Activated CD4-positive, alpha-beta memory T cell treated with anti-CD3 and anti-CD28 coated beads for 36 hours (primary cell): ENCODE results near the gene XIAP. TPM values are rescaled to one million over a fixed set of nuclear protein-coding genes. Genes with fewer than 3 reads are reported as not detected.
"Not testable (repeated sequence)": the region's sequence is repeated elsewhere in the genome, so short reads cannot be mapped to it uniquely, and the experiment has no call there.

ENCODE experiments used
- CTCF ChIA-PET: fragments of 350-600 bp; sonication (Branson Sonifier 250); formaldehyde crosslinking; loops from one replicate; lab custom pipeline; 2021; ENCODE audit warnings: antibody characterized with exemption, inconsistent platforms; lab: Charles Lee
- POLR2A ChIA-PET: fragments of 350-600 bp; sonication (Branson Sonifier 250); formaldehyde crosslinking; loops from one replicate; lab custom pipeline; 2021; ENCODE audit warnings: antibody characterized with exemption; lab: Charles Lee
- DNase-seq: peaks from one replicate; pipeline ENCODE4 v3.0.0-alpha.2; 2020
- H3K27ac Mint-ChIP-seq: one replicate; pipeline ENCODE4 v1.8.0; 2021; ENCODE audit warnings: mixed read lengths
- H3K27me3 Mint-ChIP-seq: one replicate; pipeline ENCODE4 v1.8.0; 2021; ENCODE audit warnings: mixed read lengths
- H3K36me3 Mint-ChIP-seq: one replicate; pipeline ENCODE4 v1.8.0; 2021; ENCODE audit warnings: mixed read lengths
- H3K4me1 Mint-ChIP-seq: one replicate; pipeline ENCODE4 v1.8.0; 2021; ENCODE audit warnings: low read depth, mixed read lengths
- H3K4me3 Mint-ChIP-seq: one replicate; pipeline ENCODE4 v1.8.0; 2021; ENCODE audit warnings: mild to moderate bottlenecking, mixed read lengths
- H3K9me3 Mint-ChIP-seq: one replicate; pipeline ENCODE4 v1.8.0; 2021; ENCODE audit warnings: mixed read lengths
- intact Hi-C: fragments of 100-400 bp; cut with micrococcal nuclease; formaldehyde crosslinking; loops from one replicate; pipeline ENCODE4 v1.15.1; 2023
- total RNA-seq, 2 experiments: library from RNA; stranded (reverse); gene quantifications; one replicate each; pipeline ENCODE4 v1.2.3, GENCODE V29; 2021

XIAP gene
- total RNA-seq, 2 experiments from 2014 or later, result 33.9 to 36.1 TPM

- CTCF ChIA-PET, result no interaction called here
- Mint-ChIP-seq H3K4me1 (peaks cover 22% of the 10 kb centered on the region), H3K27ac (no peak overlapping the region), H3K36me3 (no peaks in the 10 kb centered on the region), H3K9me3 (no peaks in the 10 kb centered on the region), H3K4me3 (no peak overlapping the region), H3K27me3 (no peaks in the 10 kb centered on the region)
- intact Hi-C loops, result loop anchor here (5.0 to 10.0 kb wide), 3 partner anchors 85 to 470 kb away; partner anchors contain the start of genes SH2D1A and STAG2
- POLR2A ChIA-PET, result interaction anchor here (0.6 kb wide), 1 partner anchor 392 kb away, joined by 3 read pairs; no protein-coding TSS in a partner anchor
- DNase-seq, result no peak
These were observed 17.0 kb downstream of the XIAP start for GRCh38 chrX:123876844-123877243.

DNA sequence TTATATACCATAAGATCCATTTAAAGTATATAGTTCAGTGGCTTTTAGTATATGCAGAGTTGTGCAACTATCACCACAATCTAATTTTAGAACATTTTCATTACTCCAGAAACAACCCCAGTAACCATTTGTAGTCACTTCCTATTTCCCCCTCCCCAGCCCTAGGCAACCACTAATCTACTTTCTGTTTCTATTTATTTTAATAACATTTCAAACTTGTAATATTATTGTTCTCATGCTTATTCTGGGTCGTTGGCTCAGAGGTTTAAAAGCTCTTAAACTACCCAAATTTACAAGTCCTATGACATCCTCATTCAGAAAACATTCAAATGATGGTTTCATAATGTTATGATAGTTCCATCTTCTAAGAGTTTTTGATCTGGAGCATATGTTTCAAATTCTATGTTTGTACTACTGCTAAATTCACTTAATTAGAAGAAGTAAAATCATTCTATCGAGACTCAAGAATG lies 18.4 kb downstream of the XIAP start:
- H3K4me1 Mint-ChIP-seq, result peaks cover 22% of the 10 kb centered on the region
- CTCF ChIA-PET, result interaction anchor here (1.6 kb wide), 1 partner anchor 45 kb away, joined by 5 read pairs; no protein-coding TSS in a partner anchor
- no peaks in the 10 kb centered on the region for H3K9me3 Mint-ChIP-seq
- no peak for DNase-seq
- peak overlapping the region; percentile 58 for H3K27ac Mint-ChIP-seq
- H3K36me3 Mint-ChIP-seq, result no peaks in the 10 kb centered on the region
- no peaks in the 10 kb centered on the region for H3K27me3 Mint-ChIP-seq
- H3K4me3 Mint-ChIP-seq, result no peak overlapping the region
- intact Hi-C loops, result loop anchor here (1.0 to 10.0 kb wide), 5 partner anchors 17 to 469 kb away; partner anchors contain the start of genes SH2D1A, STAG2 and XIAP
- POLR2A ChIA-PET, result no interaction called here

DNA sequence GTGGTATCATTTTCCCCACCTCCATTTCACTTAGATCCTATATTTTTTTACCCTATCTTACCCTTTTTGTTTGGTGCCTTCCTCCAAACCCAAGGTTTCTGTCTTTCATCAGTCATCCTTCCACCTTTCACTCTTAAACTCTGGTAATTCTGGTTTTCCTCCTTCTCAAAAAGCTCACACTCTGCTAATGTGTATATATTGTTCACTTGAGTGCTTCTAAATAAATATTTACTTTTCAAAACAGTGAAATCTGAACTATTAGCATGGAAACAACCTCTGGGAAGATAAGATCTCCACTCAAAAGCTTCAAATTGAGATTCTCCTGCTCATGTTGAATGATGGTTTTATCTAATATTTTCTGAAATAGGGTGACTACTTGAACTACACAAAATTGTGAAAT lies 21.5 kb downstream of the XIAP start:
- Mint-ChIP-seq H3K27ac (no peak overlapping the region), H3K36me3 (peaks cover 2% of the 10 kb centered on the region), H3K27me3 (no peaks in the 10 kb centered on the region), H3K9me3 (no peaks in the 10 kb centered on the region), H3K4me3 (no peak overlapping the region), H3K4me1 (peaks cover 22% of the 10 kb centered on the region)
- no peak for DNase-seq
- intact Hi-C loops, result no loop called here
- ChIA-PET POLR2A (no interaction called here), CTCF (interaction anchor here (0.5 to 1.4 kb wide), 3 partner anchors 12 to 483 kb away, joined by 3 to 4 read pairs (median 3); no protein-coding TSS in a partner anchor)

GRCh38 chrX:123882391-123882790 lies 22.5 kb downstream of the XIAP start:
- ChIA-PET POLR2A (no interaction called here), CTCF (interaction anchor here (0.6 kb wide), 1 partner anchor 46 kb away, joined by 3 read pairs; no protein-coding TSS in a partner anchor)
- no peaks in the 10 kb centered on the region for H3K27me3 Mint-ChIP-seq
- intact Hi-C loops, result no loop called here
- no peak for DNase-seq
- no peaks in the 10 kb centered on the region for H3K9me3 Mint-ChIP-seq
- H3K27ac Mint-ChIP-seq, result no peak overlapping the region
- H3K4me1 Mint-ChIP-seq, result peaks cover 20% of the 10 kb centered on the region
- H3K4me3 Mint-ChIP-seq, result no peak overlapping the region
- H3K36me3 Mint-ChIP-seq, result peaks cover 2% of the 10 kb centered on the region

DNA sequence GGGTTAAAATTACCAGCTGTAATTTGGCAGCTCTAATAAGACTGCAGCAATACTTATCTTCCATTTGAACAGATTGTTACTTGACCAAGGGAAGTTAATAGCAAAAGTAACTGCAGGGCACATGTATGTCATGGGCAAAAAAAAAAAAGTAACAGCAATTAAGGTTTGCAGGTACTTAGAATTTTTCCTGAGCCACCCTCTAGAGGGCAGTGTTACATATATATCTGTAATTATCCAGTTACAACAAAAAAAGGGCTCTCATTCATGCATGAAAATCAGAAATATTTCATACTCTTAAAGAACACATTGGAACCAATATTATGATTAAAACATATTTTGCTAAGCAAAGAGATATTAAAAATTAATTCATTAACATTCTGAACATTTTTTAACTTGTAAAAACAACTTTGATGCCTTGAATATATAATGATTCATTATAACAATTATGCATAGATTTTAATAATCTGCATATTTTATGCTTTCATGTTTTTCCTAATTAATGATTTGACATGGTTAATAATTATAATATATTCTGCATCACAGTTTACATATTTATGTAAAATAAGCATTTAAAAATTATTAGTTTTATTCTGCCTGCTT lies 25.1 kb downstream of the XIAP start:
- intact Hi-C loops, result loop anchor here (2.0 kb wide), 1 partner anchor 52 kb away; no protein-coding TSS in a partner anchor
- Mint-ChIP-seq H3K36me3 (peaks cover 7% of the 10 kb centered on the region), H3K4me3 (no peak overlapping the region), H3K4me1 (peaks cover 8% of the 10 kb centered on the region), H3K27ac (no peak overlapping the region), H3K27me3 (no peaks in the 10 kb centered on the region), H3K9me3 (no peaks in the 10 kb centered on the region)
- ChIA-PET CTCF (interaction anchor here (0.8 to 4.4 kb wide), 3 partner anchors 40 to 52 kb away, joined by 3 to 29 read pairs (median 4); no protein-coding TSS in a partner anchor), POLR2A (no interaction called here)
- DNase-seq, result no peak

DNA sequence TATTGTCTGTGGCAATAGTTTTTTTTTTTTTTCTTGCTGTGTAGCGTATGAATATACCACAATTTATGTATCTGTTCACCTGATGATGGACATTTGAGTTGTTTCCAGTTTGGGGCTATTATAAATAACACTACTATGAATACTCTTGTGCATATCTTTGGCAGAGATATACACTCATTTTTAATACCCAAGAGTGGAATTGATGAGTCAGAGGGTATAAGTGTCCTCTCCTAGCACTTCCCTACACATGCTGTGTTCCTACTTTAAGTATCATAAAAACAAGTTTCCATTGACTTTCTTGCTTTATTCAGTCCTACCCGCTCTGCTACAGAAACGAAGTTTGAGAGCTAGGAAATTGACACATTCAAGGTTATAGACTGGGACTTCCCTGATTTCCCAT lies 39.8 kb downstream of the XIAP start:
- Mint-ChIP-seq H3K4me1 (peaks cover 4% of the 10 kb centered on the region), H3K9me3 (no peaks in the 10 kb centered on the region), H3K27ac (no peak overlapping the region), H3K27me3 (no peaks in the 10 kb centered on the region), H3K36me3 (peaks cover 14% of the 10 kb centered on the region), H3K4me3 (no peak overlapping the region)
- DNase-seq, result no peak
- ChIA-PET CTCF (interaction anchor here (0.8 kb wide), 1 partner anchor 67 kb away, joined by 4 read pairs; no protein-coding TSS in a partner anchor), POLR2A (no interaction called here)
- intact Hi-C loops, result no loop called here

DNA sequence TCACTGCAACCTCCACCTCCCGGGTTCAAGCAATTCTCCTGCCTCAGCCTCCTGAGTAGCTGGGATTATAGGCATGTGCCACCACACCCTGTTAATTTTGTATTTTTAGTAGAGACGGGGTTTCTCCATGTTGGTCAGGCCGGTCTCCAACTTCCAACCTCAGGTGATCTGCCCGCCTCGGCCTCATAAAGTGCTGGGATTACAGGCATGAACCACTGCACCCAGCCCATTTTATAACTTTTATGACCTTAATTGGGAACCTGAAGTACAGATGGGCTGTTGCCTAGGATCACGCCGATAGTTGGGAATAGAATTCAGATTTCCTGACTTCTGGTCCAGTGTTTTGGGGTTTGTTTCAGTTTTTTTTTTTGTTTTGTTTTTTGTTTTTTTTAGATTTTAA lies 43.4 kb downstream of the XIAP start:
- POLR2A ChIA-PET, H3K4me1 Mint-ChIP-seq, H3K27me3 Mint-ChIP-seq, H3K4me3 Mint-ChIP-seq, H3K9me3 Mint-ChIP-seq, H3K27ac Mint-ChIP-seq, DNase-seq, intact Hi-C loops, CTCF ChIA-PET: not testable (repeated sequence)
- peaks cover 12% of the 10 kb centered on the region for H3K36me3 Mint-ChIP-seq

DNA sequence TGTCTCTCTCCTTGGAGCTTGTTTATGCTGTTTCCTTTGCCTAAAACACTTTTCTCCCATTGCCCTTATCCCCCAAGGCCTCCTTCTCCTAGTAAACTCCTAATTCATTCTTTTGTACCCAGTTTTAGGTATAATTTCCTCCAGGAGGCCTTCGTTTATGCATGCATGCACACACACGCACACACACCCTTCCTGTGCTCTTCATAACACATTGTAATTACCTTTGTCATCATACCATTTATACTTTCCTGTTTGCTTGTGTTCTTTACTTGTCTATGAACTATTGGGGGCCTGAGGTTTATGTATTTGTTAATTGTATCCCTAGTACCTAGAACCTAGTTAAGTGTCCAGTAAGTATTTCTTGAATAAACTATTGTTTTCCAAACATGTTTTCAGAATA lies 45.5 kb downstream of the XIAP start:
- DNase-seq, result no peak
- CTCF ChIA-PET, result no interaction called here
- Mint-ChIP-seq H3K36me3 (peaks cover 15% of the 10 kb centered on the region), H3K27ac (no peak overlapping the region), H3K4me3 (no peak overlapping the region), H3K4me1 (peaks cover 5% of the 10 kb centered on the region), H3K27me3 (no peaks in the 10 kb centered on the region), H3K9me3 (no peaks in the 10 kb centered on the region)
- intact Hi-C loops, result no loop called here
- POLR2A ChIA-PET, result no interaction called here

DNA sequence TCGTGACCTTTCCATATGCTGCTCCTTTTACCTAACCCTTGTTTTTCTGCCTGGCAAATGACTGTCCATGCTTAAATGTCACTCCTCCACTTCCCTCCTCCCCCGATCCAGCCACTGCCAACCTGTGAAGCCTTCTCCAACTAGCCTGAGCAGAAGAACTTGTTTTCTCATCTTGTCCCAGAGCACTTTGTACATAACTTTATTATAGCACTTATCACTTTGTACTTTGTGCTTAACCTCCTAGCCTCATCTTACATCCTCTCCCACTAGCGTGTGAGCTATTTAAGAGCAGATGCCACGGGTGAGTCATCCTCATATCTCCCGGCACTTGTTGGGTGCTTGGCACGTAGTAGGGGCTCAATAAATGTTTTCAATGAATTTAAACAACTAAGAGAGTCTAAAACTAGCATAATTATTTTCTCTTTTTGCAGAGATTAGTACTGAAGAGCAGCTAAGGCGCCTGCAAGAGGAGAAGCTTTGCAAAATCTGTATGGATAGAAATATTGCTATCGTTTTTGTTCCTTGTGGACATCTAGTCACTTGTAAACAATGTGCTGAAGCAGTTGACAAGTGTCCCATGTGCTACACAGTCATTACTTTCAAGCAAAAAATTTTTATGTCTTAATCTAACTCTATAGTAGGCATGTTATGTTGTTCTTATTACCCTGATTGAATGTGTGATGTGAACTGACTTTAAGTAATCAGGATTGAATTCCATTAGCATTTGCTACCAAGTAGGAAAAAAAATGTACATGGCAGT lies 46.9 kb downstream of the XIAP start:
- H3K9me3 Mint-ChIP-seq, result no peaks in the 10 kb centered on the region
- ChIA-PET POLR2A (no interaction called here), CTCF (no interaction called here)
- no peak for DNase-seq
- intact Hi-C loops, result no loop called here
- H3K27me3 Mint-ChIP-seq, result no peaks in the 10 kb centered on the region
- H3K27ac Mint-ChIP-seq, result no peak overlapping the region
- H3K36me3 Mint-ChIP-seq, result peaks cover 15% of the 10 kb centered on the region
- no peak overlapping the region for H3K4me3 Mint-ChIP-seq
- peaks cover 5% of the 10 kb centered on the region for H3K4me1 Mint-ChIP-seq

DNA sequence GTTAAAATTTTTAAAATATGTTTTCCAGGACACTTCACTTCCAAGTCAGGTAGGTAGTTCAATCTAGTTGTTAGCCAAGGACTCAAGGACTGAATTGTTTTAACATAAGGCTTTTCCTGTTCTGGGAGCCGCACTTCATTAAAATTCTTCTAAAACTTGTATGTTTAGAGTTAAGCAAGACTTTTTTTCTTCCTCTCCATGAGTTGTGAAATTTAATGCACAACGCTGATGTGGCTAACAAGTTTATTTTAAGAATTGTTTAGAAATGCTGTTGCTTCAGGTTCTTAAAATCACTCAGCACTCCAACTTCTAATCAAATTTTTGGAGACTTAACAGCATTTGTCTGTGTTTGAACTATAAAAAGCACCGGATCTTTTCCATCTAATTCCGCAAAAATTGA lies 49.7 kb downstream of the XIAP start:
- Mint-ChIP-seq H3K27me3 (no peaks in the 10 kb centered on the region), H3K27ac (no peak overlapping the region), H3K36me3 (peaks cover 9% of the 10 kb centered on the region), H3K9me3 (no peaks in the 10 kb centered on the region), H3K4me1 (peaks cover 5% of the 10 kb centered on the region), H3K4me3 (no peak overlapping the region)
- intact Hi-C loops, result no loop called here
- DNase-seq, result no peak
- ChIA-PET CTCF (no interaction called here), POLR2A (no interaction called here)

DNA sequence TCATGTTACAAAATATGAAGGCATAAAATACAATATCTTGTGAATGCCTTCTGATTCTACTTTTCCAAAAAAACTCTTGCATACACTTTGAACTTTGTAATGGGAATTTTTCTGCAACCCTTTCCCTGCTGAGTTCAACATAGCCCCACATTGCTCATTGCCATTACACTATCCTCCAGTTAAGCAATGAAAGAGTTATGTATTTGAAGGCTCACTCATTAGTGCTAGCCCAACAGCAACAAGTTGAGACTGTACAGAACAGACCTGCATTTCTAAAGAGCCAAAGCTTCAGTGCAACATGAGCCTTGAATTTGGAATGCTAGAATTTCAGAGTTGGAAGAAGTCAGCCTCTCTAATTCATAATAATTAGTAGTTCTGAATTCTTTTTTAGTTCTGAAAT lies 57.2 kb downstream of the XIAP start:
- CTCF ChIA-PET, result no interaction called here
- POLR2A ChIA-PET, result no interaction called here
- intact Hi-C loops, result no loop called here
- no peaks in the 10 kb centered on the region for H3K36me3 Mint-ChIP-seq
- peaks cover 3% of the 10 kb centered on the region for H3K4me1 Mint-ChIP-seq
- no peak for DNase-seq
- H3K4me3 Mint-ChIP-seq, result no peak overlapping the region
- H3K9me3 Mint-ChIP-seq, result no peaks in the 10 kb centered on the region
- no peak overlapping the region for H3K27ac Mint-ChIP-seq
- no peaks in the 10 kb centered on the region for H3K27me3 Mint-ChIP-seq

DNA sequence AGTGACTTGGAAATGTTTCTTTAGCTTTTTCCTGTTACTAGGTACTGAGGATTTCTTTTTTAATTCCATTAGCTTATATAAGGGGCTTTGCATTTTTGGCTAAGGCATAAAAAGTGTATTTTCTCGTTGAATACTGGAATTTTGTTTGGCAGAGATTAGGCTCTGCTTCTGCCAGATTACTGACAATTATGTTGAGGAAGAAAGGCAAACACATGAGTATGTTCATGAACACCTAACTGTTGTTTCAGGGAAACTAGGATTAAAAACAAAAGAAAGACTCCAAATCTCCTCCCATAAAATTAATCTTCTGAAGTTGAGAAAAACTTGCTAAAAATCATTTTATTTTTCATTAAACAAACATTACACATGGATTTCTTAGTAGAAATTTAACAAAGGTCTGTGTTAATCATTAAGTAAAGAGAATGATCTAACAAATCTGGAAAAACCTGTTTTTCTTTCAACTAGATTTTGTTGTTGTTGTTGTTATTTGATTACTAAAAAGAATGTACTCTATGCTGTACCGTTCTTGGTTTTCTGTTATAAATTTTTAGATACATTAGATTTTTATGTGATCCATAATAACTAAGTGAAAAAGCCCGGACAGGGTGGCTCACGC lies 58.4 kb downstream of the XIAP start:
- CTCF ChIA-PET, result no interaction called here
- DNase-seq, result no peak
- Mint-ChIP-seq H3K27ac (no peak overlapping the region), H3K4me1 (peaks cover 3% of the 10 kb centered on the region), H3K4me3 (no peak overlapping the region), H3K27me3 (no peaks in the 10 kb centered on the region), H3K36me3 (no peaks in the 10 kb centered on the region), H3K9me3 (no peaks in the 10 kb centered on the region)
- intact Hi-C loops, result no loop called here
- POLR2A ChIA-PET, result no interaction called here
